Activated T-cell treated with anti-CD3 and anti-CD28 coated beads, Interleukin-2, amount 50 U/mL, for 4 hours (primary cell): ENCODE results near the gene SPAM1. TPM values are rescaled to one million over a fixed set of nuclear protein-coding genes. Genes with fewer than 3 reads are reported as not detected.
A peak's percentile ranks its signal among the peaks of the same experiment; 100 is the strongest.

Source experiments
- ATAC-seq, 2 donors: fragments of 200-7000 bp; cut with Tn5 transposase; one replicate each; pipeline ENCODE4 v1.10.0; 2021
- DNase-seq: peaks from one replicate; pipeline ENCODE4 v3.0.0-alpha.2; 2020
- H3K27me3 Mint-ChIP-seq: one replicate; pipeline ENCODE4 v1.8.0; 2021; ENCODE audit warnings: low read depth, mixed read lengths
- H3K36me3 Mint-ChIP-seq: one replicate; pipeline ENCODE4 v1.8.0; 2022; ENCODE audit warnings: mixed read lengths; ENCODE audit not compliant: insufficient read depth
- H3K4me1 Mint-ChIP-seq: one replicate; pipeline ENCODE4 v1.8.0; 2021; ENCODE audit warnings: low read depth, mixed read lengths
- H3K4me3 Mint-ChIP-seq: one replicate; pipeline ENCODE4 v1.8.0; 2021; ENCODE audit warnings: mild to moderate bottlenecking, moderate library complexity, mixed read lengths
- H3K9me3 Mint-ChIP-seq: one replicate; pipeline ENCODE4 v1.8.0; 2021; ENCODE audit warnings: mixed read lengths
- total RNA-seq, 3 donors: library from RNA; stranded (reverse); gene quantifications; one replicate each; pipeline ENCODE4 v1.2.1, GENCODE V29; 2021

The SPAM1 gene
- total RNA-seq, 3 donors from 2014 or later, result not detected

DNA sequence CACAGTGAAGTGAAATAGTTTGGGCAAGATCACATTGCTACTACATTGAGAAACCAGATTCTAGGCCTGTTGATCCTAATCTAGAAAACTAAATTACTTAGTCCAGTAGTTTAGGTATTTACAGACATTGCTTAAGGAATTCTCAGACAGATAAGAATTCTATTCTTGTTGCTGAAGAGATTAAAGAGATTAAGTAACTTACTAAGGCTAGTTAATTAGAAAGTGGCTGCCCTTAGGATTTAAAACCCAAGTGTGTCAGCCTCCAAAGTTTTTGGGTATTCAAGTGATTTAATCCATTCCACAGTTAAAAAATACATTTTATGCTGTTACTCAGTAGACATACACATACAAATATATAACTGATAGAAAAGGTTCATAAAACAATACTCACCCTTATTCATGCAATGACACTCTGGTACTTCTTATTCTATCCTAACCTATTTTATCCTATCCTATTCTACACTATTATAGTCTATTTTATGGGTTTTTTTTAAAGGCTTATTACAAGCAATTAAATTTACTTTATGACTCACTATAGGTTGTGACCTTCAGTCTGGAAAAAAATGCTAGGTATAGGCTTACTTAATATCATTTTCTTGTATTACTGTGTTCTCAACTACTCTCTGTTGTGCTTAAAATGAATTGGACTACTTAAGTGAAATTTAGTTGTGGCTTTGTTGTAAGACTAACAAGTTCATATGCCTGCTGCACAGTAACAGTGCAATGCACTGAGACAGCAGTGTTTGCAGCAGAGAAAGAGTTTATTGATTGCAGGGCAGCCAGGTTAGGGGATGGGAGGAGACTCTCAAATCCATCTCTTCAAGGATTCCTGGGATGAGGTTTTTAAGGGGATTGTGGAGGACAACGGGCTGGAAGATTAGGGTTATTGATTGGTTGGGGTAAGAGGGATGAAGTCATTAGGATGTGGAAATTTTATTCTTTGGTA, 10.7 kb downstream of the SPAM1 start:
- Mint-ChIP-seq H3K36me3 (no peaks in the 10 kb centered on the region), H3K4me3 (no peak overlapping the region), H3K9me3 (peaks cover 11% of the 10 kb centered on the region), H3K27me3 (peaks cover 2% of the 10 kb centered on the region), H3K4me1 (no peaks in the 10 kb centered on the region)
- ATAC-seq (no peak), DNase-seq (no peak)

DNA sequence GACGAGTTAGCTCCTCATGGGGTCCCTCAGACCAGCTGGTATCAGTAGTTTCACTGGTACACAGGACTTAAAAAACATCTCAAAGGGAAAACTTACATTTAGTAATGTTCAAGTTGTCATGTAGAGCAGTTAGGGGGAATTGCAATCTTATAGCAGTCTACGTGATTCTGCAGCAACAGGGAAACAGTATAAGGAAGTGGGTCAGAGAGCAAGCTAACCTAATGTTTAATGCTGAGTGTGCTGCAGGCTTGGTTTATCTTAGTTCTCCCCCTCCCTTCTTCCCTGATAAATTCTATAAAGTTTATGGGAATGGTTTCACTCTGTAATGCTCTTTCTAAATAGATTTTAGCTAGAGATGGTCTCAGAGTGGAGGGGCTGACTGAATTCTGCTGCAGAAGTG, 11.3 kb downstream of the SPAM1 start:
- H3K4me1 Mint-ChIP-seq, result no peaks in the 10 kb centered on the region
- H3K27me3 Mint-ChIP-seq, result peaks cover 2% of the 10 kb centered on the region
- DNase-seq (no peak), ATAC-seq (no peak)
- peaks cover 11% of the 10 kb centered on the region for H3K9me3 Mint-ChIP-seq
- no peak overlapping the region for H3K4me3 Mint-ChIP-seq
- H3K36me3 Mint-ChIP-seq, result no peaks in the 10 kb centered on the region

GRCh38 chr7:123939784-123940183, 14.7 kb downstream of the SPAM1 start:
- Mint-ChIP-seq H3K27me3 (peaks cover 2% of the 10 kb centered on the region), H3K9me3 (peaks cover 6% of the 10 kb centered on the region), H3K4me3 (no peak overlapping the region), H3K4me1 (no peaks in the 10 kb centered on the region), H3K36me3 (no peaks in the 10 kb centered on the region)
- DNase-seq (no peak), ATAC-seq (no peak)

DNA sequence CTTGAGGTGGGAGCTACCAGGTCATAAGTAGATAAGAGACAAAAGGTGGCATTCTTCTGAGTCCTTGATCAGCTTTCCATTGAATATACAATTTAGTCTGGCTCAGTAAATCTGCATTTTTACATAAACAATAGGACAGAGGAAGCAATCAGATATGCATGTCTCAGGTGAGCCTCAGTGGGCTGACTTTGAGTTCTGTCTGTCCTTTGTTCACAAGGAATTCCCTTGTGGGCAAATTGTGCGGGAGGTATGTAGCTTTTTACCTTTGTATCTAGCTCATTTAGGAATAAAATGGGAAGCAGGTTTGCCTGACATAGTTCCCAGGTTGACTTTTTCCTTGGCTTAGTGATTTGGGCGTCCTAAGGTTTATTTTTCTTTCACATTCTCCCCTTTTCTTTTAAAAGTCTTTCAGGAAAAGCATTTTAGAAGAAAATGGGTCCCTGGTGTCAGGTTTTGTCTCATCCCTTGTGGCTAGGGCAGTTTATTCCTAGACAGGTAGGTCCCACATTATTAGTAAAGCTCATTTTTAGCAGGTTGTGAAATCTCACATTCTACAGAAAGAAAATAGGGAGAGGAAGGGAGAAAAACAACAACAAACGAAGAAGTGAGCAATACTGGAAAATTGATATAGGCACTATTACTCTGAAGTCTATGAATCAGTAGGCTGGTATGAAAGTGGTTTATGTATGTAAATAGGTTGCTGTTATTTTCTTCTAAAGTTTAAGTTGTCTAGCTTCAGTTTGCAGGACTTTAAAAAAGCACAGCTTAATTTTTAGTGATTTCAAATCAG, 16.5 kb downstream of the SPAM1 start:
- Mint-ChIP-seq H3K4me3 (no peak overlapping the region), H3K36me3 (no peaks in the 10 kb centered on the region), H3K9me3 (no peaks in the 10 kb centered on the region), H3K4me1 (no peaks in the 10 kb centered on the region), H3K27me3 (peaks cover 2% of the 10 kb centered on the region)
- ATAC-seq, result no peak
- no peak for DNase-seq

DNA sequence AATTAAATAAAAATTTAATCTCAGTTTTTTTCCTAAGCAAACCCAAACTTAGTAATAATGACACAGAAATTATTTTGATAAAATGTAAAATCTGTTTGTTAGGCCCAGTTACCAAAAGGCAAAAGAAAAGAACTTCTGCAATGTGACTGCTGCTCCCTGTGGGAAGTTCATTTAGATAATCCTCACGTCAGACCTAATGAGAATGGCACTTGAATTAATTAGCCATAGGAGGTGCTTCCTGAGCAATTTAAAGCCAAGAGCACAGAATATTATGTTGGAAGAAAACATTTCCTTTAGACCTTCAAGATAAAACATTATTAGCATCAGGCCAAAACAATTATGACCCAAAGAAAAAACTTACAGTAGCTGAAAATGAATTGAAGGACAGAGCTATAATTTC, 19.4 kb downstream of the SPAM1 start:
- no peaks in the 10 kb centered on the region for H3K9me3 Mint-ChIP-seq
- DNase-seq, result no peak
- H3K27me3 Mint-ChIP-seq, result peaks cover 2% of the 10 kb centered on the region
- H3K4me3 Mint-ChIP-seq, result no peak overlapping the region
- H3K36me3 Mint-ChIP-seq, result no peaks in the 10 kb centered on the region
- ATAC-seq, result no peak
- H3K4me1 Mint-ChIP-seq, result no peaks in the 10 kb centered on the region

GRCh38 chr7:123945938-123946337, 20.9 kb downstream of the SPAM1 start:
- Mint-ChIP-seq H3K27me3 (no peaks in the 10 kb centered on the region), H3K4me3 (no peak overlapping the region), H3K36me3 (no peaks in the 10 kb centered on the region), H3K4me1 (no peaks in the 10 kb centered on the region), H3K9me3 (no peaks in the 10 kb centered on the region)
- ATAC-seq (no peak), DNase-seq (no peak)

DNA sequence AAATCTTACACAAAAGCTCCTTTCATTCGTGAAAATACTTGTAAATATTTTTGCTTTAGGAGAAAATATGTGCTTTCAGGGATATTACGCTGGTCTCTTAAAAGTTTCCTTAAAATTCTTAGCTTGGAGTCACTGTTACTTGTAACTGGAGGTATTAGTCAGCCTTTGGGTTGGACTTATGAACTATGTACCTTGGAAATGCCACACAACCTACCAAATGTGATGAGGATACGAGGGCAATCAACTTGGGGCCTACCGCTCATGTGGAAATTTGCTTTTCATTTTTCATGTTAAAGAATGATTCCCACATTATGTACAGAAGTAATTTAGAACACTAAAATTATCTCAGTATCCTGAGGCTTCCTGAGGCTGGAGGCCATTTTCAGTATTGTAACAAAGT, 23.1 kb downstream of the SPAM1 start:
- Mint-ChIP-seq H3K4me3 (no peak overlapping the region), H3K36me3 (no peaks in the 10 kb centered on the region), H3K9me3 (no peaks in the 10 kb centered on the region), H3K27me3 (no peaks in the 10 kb centered on the region), H3K4me1 (no peaks in the 10 kb centered on the region)
- DNase-seq (no peak), ATAC-seq (no peak)

- Mint-ChIP-seq H3K36me3 (no peaks in the 10 kb centered on the region), H3K4me3 (no peak overlapping the region), H3K27me3 (peaks cover 2% of the 10 kb centered on the region), H3K4me1 (no peaks in the 10 kb centered on the region), H3K9me3 (no peaks in the 10 kb centered on the region)
- no peak for ATAC-seq
- DNase-seq, result no peak
These were observed 33.2 kb downstream of the SPAM1 start for GRCh38 chr7:123958186-123958703.

DNA sequence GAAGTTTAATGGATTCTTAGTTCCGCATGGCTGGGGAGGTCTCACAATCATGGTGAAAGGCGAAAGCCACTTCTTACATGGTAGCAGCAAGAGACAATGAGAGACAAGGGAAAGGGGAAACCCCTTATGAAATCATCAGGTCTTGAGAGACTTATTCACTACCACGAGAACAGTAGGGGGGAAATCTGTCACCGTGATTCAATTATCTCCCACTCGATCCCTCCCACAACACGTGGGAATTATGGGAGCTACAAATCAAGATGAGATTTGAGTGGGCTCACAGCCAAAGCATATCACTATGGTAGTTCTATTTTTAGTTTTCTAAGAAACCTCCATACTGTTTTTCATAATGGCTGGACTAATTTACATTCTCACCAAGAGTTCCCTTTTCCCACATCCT, 36.7 kb downstream of the SPAM1 start:
- H3K36me3 Mint-ChIP-seq, result no peaks in the 10 kb centered on the region
- H3K27me3 Mint-ChIP-seq, result peaks cover 2% of the 10 kb centered on the region
- DNase-seq (no peak), ATAC-seq (peak; percentile 35 to 58)
- no peak overlapping the region for H3K4me3 Mint-ChIP-seq
- no peaks in the 10 kb centered on the region for H3K9me3 Mint-ChIP-seq
- no peaks in the 10 kb centered on the region for H3K4me1 Mint-ChIP-seq

- no peak for ATAC-seq
- Mint-ChIP-seq H3K4me1 (no peaks in the 10 kb centered on the region), H3K27me3 (no peaks in the 10 kb centered on the region), H3K4me3 (no peak overlapping the region), H3K9me3 (no peaks in the 10 kb centered on the region), H3K36me3 (no peaks in the 10 kb centered on the region)
- no peak for DNase-seq
These were observed 41.9 kb downstream of the SPAM1 start for GRCh38 chr7:123966936-123967335.

- ATAC-seq, result no peak
- no peak overlapping the region for H3K4me3 Mint-ChIP-seq
- H3K9me3 Mint-ChIP-seq, result no peaks in the 10 kb centered on the region
- H3K4me1 Mint-ChIP-seq, result no peaks in the 10 kb centered on the region
- H3K27me3 Mint-ChIP-seq, result peaks cover 6% of the 10 kb centered on the region
- DNase-seq, result no peak
- no peaks in the 10 kb centered on the region for H3K36me3 Mint-ChIP-seq
These were observed 47.0 kb downstream of the SPAM1 start for GRCh38 chr7:123972045-123972444.

DNA sequence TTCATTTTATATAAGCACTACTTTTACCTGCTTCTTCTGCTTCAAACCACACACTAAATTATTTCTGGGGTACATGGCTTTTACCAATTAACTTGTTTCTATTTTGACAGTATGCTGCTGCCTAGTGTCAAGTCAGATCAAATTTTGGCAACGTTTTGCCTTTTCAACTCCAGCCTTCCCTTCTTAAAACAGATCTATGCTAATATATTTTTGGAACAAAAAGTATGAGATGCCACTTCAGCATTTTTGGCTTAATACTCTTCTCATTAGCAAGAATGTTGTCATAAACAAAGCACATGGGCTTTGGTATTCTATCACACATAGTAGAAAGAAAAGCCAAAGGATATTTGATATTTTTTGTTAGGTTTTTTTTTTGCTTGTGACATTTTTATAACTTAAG, 47.8 kb downstream of the SPAM1 start:
- ATAC-seq, result no peak
- H3K4me3 Mint-ChIP-seq, result no peak overlapping the region
- no peaks in the 10 kb centered on the region for H3K9me3 Mint-ChIP-seq
- no peaks in the 10 kb centered on the region for H3K4me1 Mint-ChIP-seq
- peaks cover 6% of the 10 kb centered on the region for H3K27me3 Mint-ChIP-seq
- DNase-seq, result no peak
- H3K36me3 Mint-ChIP-seq, result no peaks in the 10 kb centered on the region

- Mint-ChIP-seq H3K9me3 (no peaks in the 10 kb centered on the region), H3K4me1 (no peaks in the 10 kb centered on the region), H3K36me3 (no peaks in the 10 kb centered on the region), H3K27me3 (peaks cover 6% of the 10 kb centered on the region), H3K4me3 (no peak overlapping the region)
- no peak for DNase-seq
- no peak for ATAC-seq
These were observed 49.4 kb downstream of the SPAM1 start for GRCh38 chr7:123974326-123974908.

DNA sequence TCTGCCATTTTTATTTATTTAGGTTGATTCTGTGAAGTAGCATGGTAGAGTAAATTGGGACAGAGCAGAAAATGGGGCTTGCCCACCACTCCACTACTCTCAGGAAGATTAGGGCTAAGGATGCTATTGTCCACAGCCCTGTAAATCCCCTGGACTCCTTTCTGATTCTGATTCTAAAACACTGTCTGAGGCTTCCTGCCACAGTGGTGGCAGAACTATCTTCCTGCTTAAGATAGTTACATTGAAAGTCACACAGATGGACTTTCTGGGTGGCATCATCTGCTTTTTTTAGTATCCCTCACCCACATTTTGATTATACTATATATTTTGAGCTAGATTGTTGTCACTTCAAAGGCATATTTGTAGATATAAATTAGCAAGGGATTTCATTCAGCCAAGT, 50.0 kb downstream of the SPAM1 start:
- ATAC-seq, result no peak
- no peaks in the 10 kb centered on the region for H3K36me3 Mint-ChIP-seq
- H3K4me3 Mint-ChIP-seq, result no peak overlapping the region
- H3K27me3 Mint-ChIP-seq, result peaks cover 6% of the 10 kb centered on the region
- DNase-seq, result no peak
- no peaks in the 10 kb centered on the region for H3K9me3 Mint-ChIP-seq
- no peaks in the 10 kb centered on the region for H3K4me1 Mint-ChIP-seq
